K562 (cell line): ENCODE data around the gene PLAC8L1. TPM values are rescaled to one million over a fixed set of nuclear protein-coding genes. Genes with fewer than 3 reads are reported as not detected.

Source experiments
- ATAC-seq: fragments of 200-7000 bp; cut with Tn5 transposase; 3 replicates; pipeline ENCODE4 v1.9.1; 2020; ENCODE audit warnings: moderate library complexity
- Bru-seq: library from RNA; stranded (reverse); fragments of 400-500 nt; gene quantifications from one replicate; lab custom pipeline; 2021; lab: Mats Ljungman, UMichigan
- BruChase-seq, 2 experiments: library from RNA; stranded (reverse); fragments of 400-500 nt; gene quantifications; one replicate each; lab custom pipeline; 2021; lab: Mats Ljungman, UMichigan
- BruUV-seq: library from RNA; stranded (reverse); fragments of 400-500 nt; replicated peaks from 2 replicates; lab custom pipeline; 2021; lab: Mats Ljungman, UMichigan
- CTCF ChIA-PET: fragments of 300-600 bp; formaldehyde crosslinking; extraction: SDS; loops from one replicate; lab custom pipeline; 2021; ENCODE audit warnings: low intra/inter-chr PET ratio; lab: Yijun Ruan, JAX
- POLR2A ChIA-PET: fragments of 300-600, 350-650 bp; sonication (Branson Sonifier 250); formaldehyde crosslinking; extraction: SDS; loops from one replicate; lab custom pipeline; 2021; ENCODE audit warnings: antibody characterized with exemption, inconsistent platforms; lab: Yijun Ruan, JAX
- DNase-seq, 4 experiments: peaks; one replicate each; pipeline versions ENCODE4 v3.0.0 to v3.0.0-alpha.2; 2011 to 2018; ENCODE audit warnings: low spot score in 3 of 4, mixed read lengths in 3 of 4; ENCODE audit errors: extremely low read depth in 1 of 4
- FAIRE-seq: peaks from 2 replicates; lab custom pipeline; 2011; peaks lifted over from hg19 to GRCh38; lab: Jason Lieb, UNC
- H2AFZ ChIP-seq: 2 replicates; pipeline ENCODE4 v1.6.0; 2011; ENCODE audit warnings: low read depth, low read length, control low read depth, inconsistent platforms
- H3K27ac ChIP-seq: fragments of 200-600 bp; 3 replicates; pipeline ENCODE4 v1.8.0; 2011; ENCODE audit warnings: low read depth, mild to moderate bottlenecking, control low read depth, inconsistent platforms, low read length, moderate library complexity, mixed read lengths; ENCODE audit errors: extremely low read depth
- H3K27me3 ChIP-seq, 2 experiments: fragments of 300-600 bp in 1 of 2; 2 replicates in 1 of 2; 3 replicates in 1 of 2; pipeline versions ENCODE4 v1.6.0 to v1.8.0; 2011; ENCODE audit warnings: inconsistent platforms in 2 of 2, low read length in 2 of 2, mild to moderate bottlenecking in 1 of 2, mixed read lengths in 1 of 2, moderate library complexity in 1 of 2; ENCODE audit not compliant: control insufficient read depth in 2 of 2, insufficient read depth in 2 of 2
- H3K36me3 ChIP-seq: fragments of 300-600 bp; 3 replicates; pipeline ENCODE4 v1.8.0; 2011; ENCODE audit warnings: mild to moderate bottlenecking, low read length, inconsistent platforms; ENCODE audit not compliant: control insufficient read depth, insufficient read depth
- H3K4me1 ChIP-seq, 2 experiments: fragments of 200-600 bp in 1 of 2; replicated peaks in 1 of 2; 2 replicates in 1 of 2; 3 replicates in 1 of 2; pipeline versions ENCODE4 v1.5.1 to v1.8.0; 2011; ENCODE audit warnings: inconsistent platforms in 2 of 2, low read length in 2 of 2, mild to moderate bottlenecking in 1 of 2, mixed read lengths in 1 of 2, moderate library complexity in 1 of 2; ENCODE audit not compliant: control insufficient read depth in 2 of 2, insufficient read depth in 2 of 2
- H3K4me2 ChIP-seq: 2 replicates; pipeline ENCODE4 v1.6.1; 2011; ENCODE audit warnings: low read length, control low read depth, inconsistent platforms, mixed read lengths; ENCODE audit not compliant: insufficient read depth
- H3K4me3 ChIP-seq: fragments of 200-600 bp; sonication (generic), shearing (Covaris generic); 2 replicates; pipeline ENCODE4 v1.5.1; 2016; ENCODE audit warnings: control low read depth, inconsistent platforms
- H3K79me2 ChIP-seq: fragments of 200-600 bp; 3 replicates; pipeline ENCODE4 v1.8.0; 2011; ENCODE audit warnings: low read length, inconsistent platforms; ENCODE audit not compliant: control insufficient read depth, insufficient read depth
- H3K9ac ChIP-seq, 2 experiments: 2 replicates each; pipeline versions ENCODE4 v1.6.0 to v1.6.1; 2011; ENCODE audit warnings: low read depth in 2 of 2, low read length in 2 of 2, control low read depth in 1 of 2, inconsistent platforms in 1 of 2, mild to moderate bottlenecking in 1 of 2, mixed read lengths in 1 of 2; ENCODE audit not compliant: insufficient read depth in 1 of 2
- H3K9me1 ChIP-seq: one replicate; pipeline ENCODE4 v1.6.0; 2011; ENCODE audit warnings: inconsistent platforms, mild to moderate bottlenecking, low read length, moderate library complexity; ENCODE audit not compliant: control insufficient read depth, insufficient read depth
- H3K9me3 ChIP-seq: replicated peaks from 2 replicates; pipeline ENCODE4 v1.5.1; 2011; ENCODE audit warnings: low read depth, low read length, inconsistent platforms; ENCODE audit not compliant: control insufficient read depth, insufficient read depth
- H4K20me1 ChIP-seq: replicated peaks from 2 replicates; pipeline ENCODE4 v1.6.1; 2011; ENCODE audit warnings: low read length, inconsistent platforms, mixed read lengths; ENCODE audit not compliant: control insufficient read depth, insufficient read depth
- ATF7 ChIP-seq: fragments of 450-650 bp; IDR thresholded peaks from 2 replicates; pipeline ENCODE4 v1.7.1; 2014; ENCODE audit warnings: mild to moderate bottlenecking, moderate library complexity
- BRF1 ChIP-seq: IDR thresholded peaks from 3 replicates; pipeline ENCODE4 v1.6.1; 2011; ENCODE audit warnings: borderline replicate concordance, mild to moderate bottlenecking; ENCODE audit not compliant: insufficient read length; ENCODE audit errors: extremely low read depth
- CBFA2T3 ChIP-seq: fragments of 450-650 bp; IDR thresholded peaks from 2 replicates; pipeline ENCODE4 v1.6.1; 2017
- DDX20 ChIP-seq: fragments of 450-650 bp; IDR thresholded peaks from 2 replicates; pipeline ENCODE4 v1.6.1; 2016; ENCODE audit warnings: missing genetic modification characterization, low read depth, mild to moderate bottlenecking, missing compliant biosample characterization, moderate library complexity
- MXI1 ChIP-seq: IDR thresholded peaks from 2 replicates; pipeline ENCODE4 v1.6.1; 2011; ENCODE audit warnings: low read depth, mild to moderate bottlenecking, improper control_type of control experiment, low read length
- OTX1 ChIP-seq: fragments of 450-650 bp; formaldehyde crosslinking; IDR thresholded peaks from 2 replicates; pipeline ENCODE4 v1.4.0; 2022; ENCODE audit warnings: mild to moderate bottlenecking
- SAFB ChIP-seq: fragments of 200-400 bp; formaldehyde crosslinking; IDR thresholded peaks from 2 replicates; pipeline ENCODE4 v1.6.1; 2017; ENCODE audit warnings: low read depth, low read length, borderline replicate concordance
- ZFP36 ChIP-seq: fragments of 150-350 bp; IDR thresholded peaks from 2 replicates; pipeline ENCODE4 v1.6.1; 2018; ENCODE audit warnings: low read length, low read depth; ENCODE audit not compliant: partially characterized antibody
- ZNF584 ChIP-seq: fragments of 200-800 bp; sonication (Bioruptor generic); IDR thresholded peaks from 2 replicates; pipeline ENCODE4 v1.6.1; 2016; ENCODE audit warnings: low read depth, mild to moderate bottlenecking, missing genetic modification characterization, missing compliant biosample characterization
- WGBS: fragments of 100-300 bp; shearing (Covaris generic); methylation state at CpG from one replicate; pipeline ENCODE4 v1.1.6; 2016; ENCODE audit warnings: low coverage, mixed read lengths; ENCODE audit not compliant: insufficient coverage; ENCODE audit errors: missing lambda C conversion rate; 5-methylcytosine and 5-hydroxymethylcytosine counted together
- in situ Hi-C: fragments of 300-500 bp; cut with MboI; formaldehyde crosslinking; loops from 4 replicates; pipeline ENCODE4 v1.15.0; 2018; ENCODE audit warnings: inconsistent platforms, mixed read lengths
- intact Hi-C: fragments of 100-400 bp; cut with micrococcal nuclease; formaldehyde crosslinking; loops from 2 replicates; pipeline ENCODE4 v1.14.2; 2022
- long read RNA-seq, 3 experiments: library from polyadenylated mRNA in 2 of 3; library from RNA in 1 of 3; unstranded in 2 of 3; stranded (forward) in 1 of 3; transcript quantifications; one replicate each; pipeline ENCODE4 v2.0.0, GENCODE V29; 2019 to 2022
- polyA minus RNA-seq, 3 experiments: library from RNA; depleted of rRNA, polyadenylated mRNA; stranded (reverse); fragments of >200 nt; gene quantifications; 2 replicates each; pipeline ENCODE4 v1.2.3, GENCODE V29; 2011
- polyA plus RNA-seq, 8 experiments: library from polyadenylated mRNA; depleted of rRNA in 4 of 8; stranded (reverse) in 5 of 8; unstranded in 3 of 8; fragments of >200 nt; fragmentation: Nextera tagmentation in 2 of 8; fragmentation: Illumina TruSeq in 1 of 8; extraction: Ambion mirVana in 2 of 8; extraction: Trizol in 1 of 8; gene quantifications; 2 replicates each; pipeline versions ENCODE4 v1.2.1 to v1.2.3, GENCODE V29; 2011 to 2014; ENCODE audit warnings: inconsistent platforms in 1 of 8, missing spikeins in 1 of 8
- total RNA-seq, 7 experiments: library from RNA; depleted of rRNA in 6 of 7; stranded (reverse); fragments of >200 nt in 6 of 7; fragmentation: Illumina TruSeq in 2 of 7; extraction: Trizol in 2 of 7; gene quantifications; 2 replicates each; pipeline versions ENCODE4 v1.2.1 to v1.2.3, GENCODE V29; 2011 to 2021; ENCODE audit warnings: low replicate concordance in 1 of 7
- TF ChIP-seq, protein P1 (sequence below): sonication (generic); formaldehyde crosslinking; IDR thresholded peaks from 2 replicates; pipeline ENCODE4 v1.4.0; 2020; ENCODE audit warnings: mild to moderate bottlenecking, missing genetic modification reagents
- TF ChIP-seq, protein P2 (sequence below): sonication (generic); formaldehyde crosslinking; IDR thresholded peaks from 2 replicates; pipeline ENCODE4 v1.8.1; 2023; ENCODE audit warnings: mild to moderate bottlenecking, missing genetic modification reagents
- TF ChIP-seq, protein P3 (sequence below): conservative IDR thresholded peaks from 2 replicates; pipeline ENCODE4 v1.6.1; 2011; ENCODE audit warnings: low read depth, mild to moderate bottlenecking, low read length; ENCODE audit not compliant: control insufficient read depth

Gene PLAC8L1, protein sequence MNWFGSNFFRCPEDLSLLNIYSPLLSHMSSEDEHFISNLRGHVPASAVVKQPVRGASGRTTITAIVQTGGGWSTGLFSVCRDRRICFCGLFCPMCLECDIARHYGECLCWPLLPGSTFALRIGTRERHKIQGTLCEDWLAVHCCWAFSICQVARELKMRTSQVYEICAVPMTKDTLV
- total RNA-seq (2011; cell fraction: chromatin; rRNA removed; ENCODE audit: low replicate concordance), result 0.97 TPM in 1 of 2 replicates, not detected in the other
- total RNA-seq (2011; cell fraction: nucleolus; rRNA removed), result not detected in 2 replicates
- 0.73 TPM in 1 of 2 replicates, not detected in the other for total RNA-seq (2011; cell fraction: nucleoplasm; rRNA removed)
- total RNA-seq (2014; rRNA removed) (not detected in 2 replicates), total RNA-seq (2014; rRNA removed; fragmentation: Illumina TruSeq; extraction: Trizol) (0.25 TPM in 1 of 2 replicates, not detected in the other), total RNA-seq (2015; rRNA removed; fragmentation: Illumina TruSeq; extraction: Trizol) (not detected in 2 replicates), total RNA-seq (2021) (0.27 TPM in 1 of 2 replicates, not detected in the other), polyA plus RNA-seq (2011; rRNA removed) (0.36 and 0.76 TPM in 2 replicates), polyA plus RNA-seq (2014; fragmentation: Illumina TruSeq; extraction: Trizol) (0.43 TPM in 1 of 2 replicates, not detected in the other), polyA plus RNA-seq (2014; fragmentation: Nextera tagmentation; extraction: Ambion mirVana) (under 1 TPM; 0.10 to 0.17 TPM), polyA plus RNA-seq (2014; rRNA removed) (not detected in 2 replicates), polyA minus RNA-seq (2011; rRNA and poly(A)+ RNA removed) (not detected in 2 replicates), Bru-seq, nascent RNA (percentile 48 among the genes with signal in this experiment), BruChase-seq, experiment 1, labeled RNA remaining after a 2-hour chase (percentile 58 among the genes with signal in this experiment), BruChase-seq, experiment 2, labeled RNA remaining after a 6-hour chase (percentile 61 among the genes with signal in this experiment)
- polyA plus RNA-seq (2011; cell fraction: cytosol; rRNA removed), result 0.52 TPM in 1 of 2 replicates, not detected in the other
- polyA plus RNA-seq (2011; cell fraction: nucleus; rRNA removed), result 1.1 and 1.8 TPM in 2 replicates
- 0.18 TPM in 1 of 2 replicates, not detected in the other for polyA plus RNA-seq (2012)
- polyA minus RNA-seq (2011; cell fraction: cytosol; rRNA and poly(A)+ RNA removed), result not detected in 2 replicates
- polyA minus RNA-seq (2011; cell fraction: nucleus; rRNA and poly(A)+ RNA removed), result 0.67 TPM in 1 of 2 replicates, not detected in the other
- long read RNA-seq, experiment 1, result 0 reads
- long read RNA-seq, experiment 2, result 0 reads
- long read RNA-seq, experiment 3, result 0 reads

DNA sequence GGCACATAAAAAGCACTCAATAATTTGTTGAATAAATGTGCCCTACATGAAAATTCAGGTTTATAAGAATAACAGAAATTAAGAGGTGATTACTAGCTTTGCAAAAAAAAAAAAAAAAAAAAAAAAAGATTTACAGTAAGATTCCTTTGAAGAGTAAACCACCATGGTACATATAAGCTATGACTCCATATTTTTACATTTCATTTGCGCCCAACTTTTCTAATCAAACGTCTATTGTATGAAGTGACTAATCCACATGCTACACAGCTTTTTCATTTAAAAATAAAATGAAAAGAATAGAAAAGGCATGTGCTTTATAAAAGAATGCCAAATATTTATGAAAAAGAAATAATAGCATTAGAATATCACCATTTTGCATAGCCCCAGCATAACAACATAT is at the start of gene PLAC8L1:
TSS of gene PLAC8L1 (minus strand) at position 101 of the 400 bp plus-strand sequence. CDS start 1,266 bp downstream, outside the sequence.
- no peaks in the 10 kb centered on the region for H3K27me3 ChIP-seq
- TF ChIP-seq BRF1, result no peak
- TF ChIP-seq, protein P1, sequence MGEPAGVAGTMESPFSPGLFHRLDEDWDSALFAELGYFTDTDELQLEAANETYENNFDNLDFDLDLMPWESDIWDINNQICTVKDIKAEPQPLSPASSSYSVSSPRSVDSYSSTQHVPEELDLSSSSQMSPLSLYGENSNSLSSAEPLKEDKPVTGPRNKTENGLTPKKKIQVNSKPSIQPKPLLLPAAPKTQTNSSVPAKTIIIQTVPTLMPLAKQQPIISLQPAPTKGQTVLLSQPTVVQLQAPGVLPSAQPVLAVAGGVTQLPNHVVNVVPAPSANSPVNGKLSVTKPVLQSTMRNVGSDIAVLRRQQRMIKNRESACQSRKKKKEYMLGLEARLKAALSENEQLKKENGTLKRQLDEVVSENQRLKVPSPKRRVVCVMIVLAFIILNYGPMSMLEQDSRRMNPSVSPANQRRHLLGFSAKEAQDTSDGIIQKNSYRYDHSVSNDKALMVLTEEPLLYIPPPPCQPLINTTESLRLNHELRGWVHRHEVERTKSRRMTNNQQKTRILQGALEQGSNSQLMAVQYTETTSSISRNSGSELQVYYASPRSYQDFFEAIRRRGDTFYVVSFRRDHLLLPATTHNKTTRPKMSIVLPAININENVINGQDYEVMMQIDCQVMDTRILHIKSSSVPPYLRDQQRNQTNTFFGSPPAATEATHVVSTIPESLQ, result no peak
- TF ChIP-seq ATF7, result no peak
- no peak for TF ChIP-seq OTX1
- no peak for TF ChIP-seq MXI1
- TF ChIP-seq CBFA2T3, result no peak
- no peak for TF ChIP-seq DDX20 (tag)
- TF ChIP-seq, protein P2, sequence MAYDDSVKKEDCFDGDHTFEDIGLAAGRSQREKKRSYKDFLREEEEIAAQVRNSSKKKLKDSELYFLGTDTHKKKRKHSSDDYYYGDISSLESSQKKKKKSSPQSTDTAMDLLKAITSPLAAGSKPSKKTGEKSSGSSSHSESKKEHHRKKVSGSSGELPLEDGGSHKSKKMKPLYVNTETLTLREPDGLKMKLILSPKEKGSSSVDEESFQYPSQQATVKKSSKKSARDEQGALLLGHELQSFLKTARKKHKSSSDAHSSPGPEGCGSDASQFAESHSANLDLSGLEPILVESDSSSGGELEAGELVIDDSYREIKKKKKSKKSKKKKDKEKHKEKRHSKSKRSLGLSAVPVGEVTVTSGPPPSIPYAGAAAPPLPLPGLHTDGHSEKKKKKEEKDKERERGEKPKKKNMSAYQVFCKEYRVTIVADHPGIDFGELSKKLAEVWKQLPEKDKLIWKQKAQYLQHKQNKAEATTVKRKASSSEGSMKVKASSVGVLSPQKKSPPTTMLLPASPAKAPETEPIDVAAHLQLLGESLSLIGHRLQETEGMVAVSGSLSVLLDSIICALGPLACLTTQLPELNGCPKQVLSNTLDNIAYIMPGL (CRISPR knock-in tag), result no peak
- TF ChIP-seq, protein P3, sequence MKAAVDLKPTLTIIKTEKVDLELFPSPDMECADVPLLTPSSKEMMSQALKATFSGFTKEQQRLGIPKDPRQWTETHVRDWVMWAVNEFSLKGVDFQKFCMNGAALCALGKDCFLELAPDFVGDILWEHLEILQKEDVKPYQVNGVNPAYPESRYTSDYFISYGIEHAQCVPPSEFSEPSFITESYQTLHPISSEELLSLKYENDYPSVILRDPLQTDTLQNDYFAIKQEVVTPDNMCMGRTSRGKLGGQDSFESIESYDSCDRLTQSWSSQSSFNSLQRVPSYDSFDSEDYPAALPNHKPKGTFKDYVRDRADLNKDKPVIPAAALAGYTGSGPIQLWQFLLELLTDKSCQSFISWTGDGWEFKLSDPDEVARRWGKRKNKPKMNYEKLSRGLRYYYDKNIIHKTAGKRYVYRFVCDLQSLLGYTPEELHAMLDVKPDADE, result no peak
- TF ChIP-seq SAFB, result no peak
- no peak for TF ChIP-seq ZNF584 (CRISPR knock-in tag)
- TF ChIP-seq ZFP36, result no peak
- no peak within 1 kb of the TSS for H3K4me2 ChIP-seq
- no peak within 1 kb of the TSS for H3K9ac ChIP-seq
- no peaks in the 10 kb centered on the region for H4K20me1 ChIP-seq
- 65% methylated on average over 2 of the region's 2 CpGs for WGBS
- DNase-seq, result no peak
- no peak within 1 kb of the TSS for H2AFZ ChIP-seq
- H3K27ac ChIP-seq, result no peak within 1 kb of the TSS
- intact Hi-C loops, result no loop called here
- BruUV-seq, result no TSS peak
- H3K9me1 ChIP-seq, result no peaks in the 10 kb centered on the region
- ATAC-seq, result no peak
- H3K4me3 ChIP-seq, result no peak within 1 kb of the TSS
- H3K9me3 ChIP-seq, result no peaks in the 10 kb centered on the region
- H3K79me2 ChIP-seq, result no peaks in the 10 kb centered on the region
- ChIA-PET CTCF (no interaction called here), POLR2A (no interaction called here)
- FAIRE-seq, result no peak
- H3K36me3 ChIP-seq, result no peaks in the 10 kb centered on the region
- in situ Hi-C loops, result no loop called here
- no peaks in the 10 kb centered on the region; a peak in 1 of 5 replicates for H3K4me1 ChIP-seq
